Measurements from ENCODE around the gene CCM2. TPM values are rescaled to one million over a fixed set of nuclear protein-coding genes. Genes with fewer than 3 reads are reported as not detected.
A peak's percentile ranks its signal among the peaks of the same experiment; 100 is the strongest.

CCM2 gene
- total RNA-seq: 10 to 100 TPM; 43.4 to 50.1 TPM
- polyA plus RNA-seq (ENCODE audit: insufficient read length in 6 of 6): 10 to 100 TPM; 23.0 to 31.2 (median 28.1) TPM
- long read RNA-seq, donor 1, transcript CCM2-201 (10 exons, 1,894 nt): major isoform, 8 of 11 reads
- long read RNA-seq, donor 1, partial matches to known transcripts: 0 of 11 reads
- long read RNA-seq, donor 1, other reads (novel, unspliced or antisense): 0 of 11 reads
- long read RNA-seq, donor 2, partial matches to known transcripts: 8 of 14 reads
- long read RNA-seq, donor 2, other reads (novel, unspliced or antisense): 0 of 14 reads
- long read RNA-seq, donor 3, transcript CCM2-201 (10 exons, 1,894 nt): major isoform, 9 of 13 reads
- long read RNA-seq, donor 3, partial matches to known transcripts: 0 of 13 reads
- long read RNA-seq, donor 3, other reads (novel, unspliced or antisense): 0 of 13 reads
- long read RNA-seq, donor 4, transcript CCM2-201 (10 exons, 1,894 nt): major isoform, 10 of 33 reads
- long read RNA-seq, donor 4, partial matches to known transcripts: 10 of 33 reads
- long read RNA-seq, donor 4, other reads (novel, unspliced or antisense): 3 of 33 reads
- long read RNA-seq, donor 5, transcript CCM2-201 (10 exons, 1,894 nt): major isoform, 6 of 9 reads
- long read RNA-seq, donor 5, partial matches to known transcripts: 0 of 9 reads
- long read RNA-seq, donor 5, other reads (novel, unspliced or antisense): 0 of 9 reads
- long read RNA-seq, donor 6, transcript CCM2-201 (10 exons, 1,894 nt): major isoform, 7 of 15 reads
- long read RNA-seq, donor 6, partial matches to known transcripts: 0 of 15 reads
- long read RNA-seq, donor 6, other reads (novel, unspliced or antisense): 0 of 15 reads
- long read RNA-seq, donor 7, partial matches to known transcripts: 0 of 4 reads
- long read RNA-seq, donor 7, other reads (novel, unspliced or antisense): 0 of 4 reads
- long read RNA-seq, donor 8, transcript CCM2-201 (10 exons, 1,894 nt): major isoform, 5 of 7 reads
- long read RNA-seq, donor 8, partial matches to known transcripts: 0 of 7 reads
- long read RNA-seq, donor 8, other reads (novel, unspliced or antisense): 0 of 7 reads
- long read RNA-seq, donor 9: 0 reads
- long read RNA-seq, donor 10, transcript CCM2-218 (9 exons, 1,719 nt): minor isoform, 8 of 44 reads
- long read RNA-seq, donor 10, transcript CCM2-201 (10 exons, 1,894 nt): major isoform, 16 of 44 reads
- long read RNA-seq, donor 10, partial matches to known transcripts: 1 of 44 reads
- long read RNA-seq, donor 10, other reads (novel, unspliced or antisense): 14 of 44 reads
- long read RNA-seq, donor 11, transcript CCM2-201 (10 exons, 1,894 nt): major isoform, 6 of 25 reads
- long read RNA-seq, donor 11, partial matches to known transcripts: 17 of 25 reads
- long read RNA-seq, donor 11, other reads (novel, unspliced or antisense): 0 of 25 reads
- long read RNA-seq, donor 12, transcript CCM2-201 (10 exons, 1,894 nt): major isoform, 5 of 8 reads
- long read RNA-seq, donor 12, partial matches to known transcripts: 0 of 8 reads
- long read RNA-seq, donor 12, other reads (novel, unspliced or antisense): 0 of 8 reads

- ATAC-seq (peak; percentile 5), DNase-seq (peak in 3 of 4 donors; percentile 54 to 91 (median 56))
- peak within 1 kb of the TSS; percentile 90 to 92 for H3K27ac ChIP-seq
- no peaks in the 10 kb centered on the region for H3K36me3 ChIP-seq
- intact Hi-C loops (cut with DNase I): no loop called here
- H3K4me3 ChIP-seq: peak within 1 kb of the TSS; percentile 54 to 82
- TF ChIP-seq, protein P1, sequence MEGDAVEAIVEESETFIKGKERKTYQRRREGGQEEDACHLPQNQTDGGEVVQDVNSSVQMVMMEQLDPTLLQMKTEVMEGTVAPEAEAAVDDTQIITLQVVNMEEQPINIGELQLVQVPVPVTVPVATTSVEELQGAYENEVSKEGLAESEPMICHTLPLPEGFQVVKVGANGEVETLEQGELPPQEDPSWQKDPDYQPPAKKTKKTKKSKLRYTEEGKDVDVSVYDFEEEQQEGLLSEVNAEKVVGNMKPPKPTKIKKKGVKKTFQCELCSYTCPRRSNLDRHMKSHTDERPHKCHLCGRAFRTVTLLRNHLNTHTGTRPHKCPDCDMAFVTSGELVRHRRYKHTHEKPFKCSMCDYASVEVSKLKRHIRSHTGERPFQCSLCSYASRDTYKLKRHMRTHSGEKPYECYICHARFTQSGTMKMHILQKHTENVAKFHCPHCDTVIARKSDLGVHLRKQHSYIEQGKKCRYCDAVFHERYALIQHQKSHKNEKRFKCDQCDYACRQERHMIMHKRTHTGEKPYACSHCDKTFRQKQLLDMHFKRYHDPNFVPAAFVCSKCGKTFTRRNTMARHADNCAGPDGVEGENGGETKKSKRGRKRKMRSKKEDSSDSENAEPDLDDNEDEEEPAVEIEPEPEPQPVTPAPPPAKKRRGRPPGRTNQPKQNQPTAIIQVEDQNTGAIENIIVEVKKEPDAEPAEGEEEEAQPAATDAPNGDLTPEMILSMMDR (IDR thresholded peaks at IDR 0.05): no peak
- peaks cover 19 to 39% of the 10 kb centered on the region in 2 donors for H3K4me1 ChIP-seq
- H3K27me3 ChIP-seq: no peaks in the 10 kb centered on the region
- no peaks in the 10 kb centered on the region for H3K9me3 ChIP-seq
These were observed at the start of gene CCM2 for GRCh38 chr7:45000093-45001032. TSS of gene CCM2 (plus strand) at chr7:45000201. CDS start at chr7:45000334, 133 bp downstream.

DNA sequence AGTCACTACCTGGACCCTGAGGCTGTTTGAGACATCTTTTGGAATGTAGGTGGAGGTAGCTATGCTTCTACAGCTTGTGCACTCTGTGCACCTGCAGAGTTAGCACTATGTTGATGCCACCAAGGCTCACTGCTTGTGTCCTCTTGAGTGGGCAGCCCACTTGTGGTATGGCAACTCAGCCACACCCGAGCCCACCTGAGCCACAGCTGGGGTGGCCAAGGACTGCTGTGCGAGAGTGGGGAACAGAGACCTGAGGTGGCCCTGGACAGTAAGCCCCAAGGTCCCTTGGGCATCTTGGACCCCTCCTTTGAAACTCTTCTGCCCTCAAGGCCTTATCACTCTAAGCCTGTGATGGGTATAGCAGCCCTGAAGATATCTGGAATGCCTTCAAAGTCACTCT lies 46.8 kb upstream of the CCM2 start:
- no peak for ATAC-seq

GRCh38 chr7:44955733-44956132 lies 44.3 kb upstream of the CCM2 start:
- DNase-seq: no peak
- ATAC-seq: no peak
- Histone ChIP-seq H3K36me3 (no peaks in the 10 kb centered on the region), H3K4me1 (no peaks in the 10 kb centered on the region), H3K9me3 (no peaks in the 10 kb centered on the region), H3K27ac (no peak overlapping the region), H3K27me3 (peaks cover 0 to 5% of the 10 kb centered on the region in 2 donors), H3K4me3 (no peak overlapping the region)
- intact Hi-C loops (cut with DNase I): no loop called here
- TF ChIP-seq, protein P1 (IDR thresholded peaks at IDR 0.05): no peak

More for the DNA sequence above, 46.8 kb upstream of the CCM2 start:
- intact Hi-C loops (cut with DNase I): no loop called here
- Histone ChIP-seq H3K9me3 (no peaks in the 10 kb centered on the region), H3K27me3 (no peaks in the 10 kb centered on the region), H3K4me3 (no peak overlapping the region), H3K4me1 (no peaks in the 10 kb centered on the region), H3K27ac (no peak overlapping the region), H3K36me3 (no peaks in the 10 kb centered on the region)
- no peak for DNase-seq
- TF ChIP-seq, protein P1 (IDR thresholded peaks at IDR 0.05): no peak

DNA sequence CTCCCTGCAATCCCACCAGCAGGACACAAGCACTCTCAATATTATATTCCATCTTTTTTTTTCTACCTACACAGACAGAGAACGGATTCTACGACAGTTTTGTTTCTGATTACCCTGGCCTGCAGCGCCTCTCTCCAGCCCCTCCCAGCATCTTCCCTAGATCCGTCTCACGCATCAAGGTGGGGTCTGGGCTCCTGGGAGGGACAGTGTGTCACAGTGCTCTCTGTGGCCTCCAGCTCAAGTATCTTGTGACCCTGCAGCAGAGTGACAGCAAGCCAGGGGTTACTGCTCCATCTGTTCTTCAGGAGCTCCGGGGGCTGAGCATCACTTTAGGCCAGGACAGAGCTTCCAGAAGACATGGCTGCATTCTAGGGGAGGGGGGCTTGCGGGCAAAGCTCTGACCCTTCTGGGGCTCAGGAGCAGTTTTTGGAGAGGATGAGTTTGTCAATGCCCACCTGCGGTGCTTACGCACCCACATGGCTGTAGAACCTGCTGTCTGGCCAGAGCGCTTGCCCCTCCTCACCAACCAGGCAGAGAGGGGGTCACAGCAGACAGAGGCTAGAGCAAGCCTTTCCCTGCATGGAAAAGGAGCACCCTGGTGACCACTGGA lies 43.7 kb upstream of the CCM2 start:
- H3K9me3 ChIP-seq: no peaks in the 10 kb centered on the region
- no peak overlapping the region for H3K27ac ChIP-seq
- H3K27me3 ChIP-seq: peaks cover 0 to 5% of the 10 kb centered on the region in 2 donors
- ATAC-seq (no peak), DNase-seq (no peak)
- TF ChIP-seq, protein P1 (IDR thresholded peaks at IDR 0.05): no peak
- intact Hi-C loops (cut with DNase I): no loop called here
- H3K36me3 ChIP-seq: no peaks in the 10 kb centered on the region
- no peaks in the 10 kb centered on the region for H3K4me1 ChIP-seq
- H3K4me3 ChIP-seq: no peak overlapping the region
